Retinal pigment epithelial cell (primary cell): ENCODE results near the gene PDE4B.
"Not testable (repeated sequence)": the region's sequence is repeated elsewhere in the genome, so short reads cannot be mapped to it uniquely, and the experiment has no call there.

ENCODE experiments used
- DNase-seq: peaks from one replicate; pipeline ENCODE4 v3.0.0-alpha.2; 2010; ENCODE audit warnings: low read depth
- H3K4me3 ChIP-seq: 2 replicates; pipeline ENCODE4 v1.5.1; 2011; ENCODE audit warnings: mild to moderate bottlenecking, low read length, control low read depth, moderate library complexity
- TF ChIP-seq, protein P1 (sequence below): conservative IDR thresholded peaks from 2 replicates; pipeline ENCODE4 v1.5.1; 2011; ENCODE audit warnings: low read depth, low read length, control low read depth, inconsistent platforms

Gene PDE4B

DNA sequence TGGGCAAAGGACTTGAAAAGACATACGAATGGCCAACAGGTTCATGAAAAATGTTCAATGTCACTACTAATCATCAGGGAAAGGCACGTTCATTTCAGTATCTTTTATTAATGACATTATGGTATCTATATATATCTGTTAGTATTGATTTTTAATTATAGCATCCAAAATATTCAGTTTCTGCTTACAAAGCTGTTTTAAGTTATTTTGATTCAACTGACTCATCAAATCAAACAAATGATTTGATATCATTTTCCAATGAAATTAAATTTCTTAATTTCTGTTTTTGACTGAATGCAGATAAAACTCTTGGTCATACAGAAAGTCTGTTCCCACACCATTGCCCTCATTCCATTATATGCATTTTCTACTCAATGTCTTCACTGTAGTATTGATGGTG lies 315.9 kb downstream of the PDE4B start:
- no peak for DNase-seq
- H3K4me3 ChIP-seq, result no peak overlapping the region
- TF ChIP-seq, protein P1, sequence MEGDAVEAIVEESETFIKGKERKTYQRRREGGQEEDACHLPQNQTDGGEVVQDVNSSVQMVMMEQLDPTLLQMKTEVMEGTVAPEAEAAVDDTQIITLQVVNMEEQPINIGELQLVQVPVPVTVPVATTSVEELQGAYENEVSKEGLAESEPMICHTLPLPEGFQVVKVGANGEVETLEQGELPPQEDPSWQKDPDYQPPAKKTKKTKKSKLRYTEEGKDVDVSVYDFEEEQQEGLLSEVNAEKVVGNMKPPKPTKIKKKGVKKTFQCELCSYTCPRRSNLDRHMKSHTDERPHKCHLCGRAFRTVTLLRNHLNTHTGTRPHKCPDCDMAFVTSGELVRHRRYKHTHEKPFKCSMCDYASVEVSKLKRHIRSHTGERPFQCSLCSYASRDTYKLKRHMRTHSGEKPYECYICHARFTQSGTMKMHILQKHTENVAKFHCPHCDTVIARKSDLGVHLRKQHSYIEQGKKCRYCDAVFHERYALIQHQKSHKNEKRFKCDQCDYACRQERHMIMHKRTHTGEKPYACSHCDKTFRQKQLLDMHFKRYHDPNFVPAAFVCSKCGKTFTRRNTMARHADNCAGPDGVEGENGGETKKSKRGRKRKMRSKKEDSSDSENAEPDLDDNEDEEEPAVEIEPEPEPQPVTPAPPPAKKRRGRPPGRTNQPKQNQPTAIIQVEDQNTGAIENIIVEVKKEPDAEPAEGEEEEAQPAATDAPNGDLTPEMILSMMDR, result no peak

DNA sequence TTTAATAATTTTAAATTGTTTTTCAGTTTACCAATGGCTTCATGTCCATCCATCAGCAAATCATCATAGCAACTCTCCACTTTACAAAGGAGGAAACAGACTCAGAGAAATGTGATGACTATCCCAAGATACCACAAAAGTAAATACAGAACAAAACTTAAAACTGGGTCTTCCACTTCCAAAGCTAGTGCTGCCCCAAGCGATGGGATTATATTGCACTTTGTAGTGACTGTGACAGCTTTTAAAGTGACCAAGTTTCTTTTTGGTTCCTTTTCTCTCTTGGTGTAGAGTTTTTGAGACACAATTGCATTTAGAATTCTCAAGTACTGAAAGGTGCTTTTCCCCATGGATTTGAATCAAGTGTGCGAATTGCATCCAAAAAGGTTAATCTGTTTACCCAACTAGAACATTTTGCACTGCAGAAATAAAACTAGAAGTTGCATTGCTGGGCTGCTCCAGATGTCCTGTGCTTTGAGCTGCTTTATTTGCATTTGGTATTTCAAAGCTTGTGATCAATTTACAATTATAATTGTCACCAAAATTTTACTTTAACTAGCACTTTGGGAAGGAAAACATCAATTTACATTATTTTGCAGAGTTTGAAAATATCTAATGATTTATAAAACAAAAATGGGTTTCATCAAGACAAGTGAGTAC lies 320.2 kb downstream of the PDE4B start:
- TF ChIP-seq, protein P1, result no peak
- no peak for DNase-seq
- no peak overlapping the region for H3K4me3 ChIP-seq

DNA sequence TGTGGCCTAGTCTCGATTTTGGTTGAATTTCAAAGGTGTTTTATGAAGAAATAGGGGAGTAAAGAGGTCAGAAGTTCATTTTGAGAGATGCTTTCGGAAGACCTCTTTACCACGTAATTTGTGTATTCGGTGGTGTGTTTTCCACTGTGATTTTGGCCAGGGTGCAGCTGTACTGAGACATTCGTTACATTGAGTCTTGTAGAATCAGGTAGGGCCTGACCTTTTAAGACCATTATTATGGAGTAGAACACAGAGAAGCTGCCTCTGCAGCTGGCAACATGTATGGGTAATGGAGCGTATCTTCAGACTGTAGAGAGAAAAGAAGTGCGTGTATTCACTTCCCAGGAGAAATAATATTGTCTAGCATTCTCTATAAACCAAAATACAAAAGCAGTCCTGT lies 326.5 kb downstream of the PDE4B start:
- DNase-seq, result no peak
- TF ChIP-seq, protein P1, result no peak
- H3K4me3 ChIP-seq, result no peak overlapping the region

DNA sequence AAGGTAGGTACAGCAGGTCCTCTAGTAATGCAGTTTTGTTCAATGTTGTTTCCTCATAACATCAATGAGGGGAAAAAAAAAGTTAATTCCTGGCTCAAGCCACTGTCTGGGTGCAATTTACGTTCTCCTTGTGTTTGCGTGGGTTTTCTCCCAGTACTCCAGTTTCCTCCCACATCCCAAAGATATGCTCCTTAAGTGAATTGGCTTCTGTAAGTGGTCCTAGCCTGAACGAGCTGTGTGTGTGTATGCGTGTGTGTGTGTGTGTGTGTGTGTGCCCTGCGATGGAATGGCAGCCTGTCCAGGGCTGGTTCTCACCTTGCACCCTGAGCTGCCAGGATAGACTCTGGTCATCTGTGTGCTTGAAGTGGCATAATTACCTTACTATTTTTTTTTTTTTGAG lies 332.0 kb downstream of the PDE4B start:
- no peak overlapping the region for H3K4me3 ChIP-seq
- TF ChIP-seq, protein P1, result no peak
- DNase-seq, result no peak

DNA sequence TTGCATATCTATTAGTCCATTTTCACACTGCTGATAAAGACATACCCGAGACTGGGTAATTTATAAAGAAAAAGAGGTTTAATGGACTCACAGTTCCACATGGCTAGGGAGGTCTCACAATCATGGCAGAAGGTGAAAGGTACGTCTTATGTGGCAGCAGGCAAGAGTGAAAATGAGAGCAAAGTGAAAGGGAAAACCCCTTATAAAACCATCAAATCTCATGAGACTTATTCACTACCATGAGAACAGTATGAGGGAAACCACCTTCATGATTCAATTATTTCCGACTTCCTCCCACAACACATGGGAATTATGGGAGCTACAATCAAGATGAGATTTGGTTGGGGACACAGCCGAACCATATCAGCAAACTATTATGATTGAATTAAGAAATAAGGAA lies 335.9 kb downstream of the PDE4B start:
- not testable (repeated sequence) for H3K4me3 ChIP-seq, DNase-seq

DNA sequence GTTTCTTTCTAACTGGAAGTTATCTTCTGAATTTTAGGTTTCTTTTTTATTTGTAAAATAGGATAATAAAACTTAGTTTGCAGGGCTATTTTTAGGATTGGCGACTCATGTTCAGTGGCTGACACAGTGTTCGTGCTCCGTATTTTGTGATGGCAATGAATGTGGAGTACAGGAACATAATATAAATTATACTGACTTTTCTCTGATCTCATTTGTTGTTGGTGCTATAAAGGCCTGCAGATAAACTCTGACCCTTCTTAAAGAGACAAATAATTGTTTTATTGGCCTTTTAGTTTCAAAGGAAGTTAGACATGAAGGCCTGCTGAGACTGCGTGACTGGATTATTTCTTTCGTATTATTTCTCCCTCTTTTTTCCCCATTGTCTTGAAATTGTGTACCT lies 339.6 kb downstream of the PDE4B start:
- TF ChIP-seq, protein P1, result no peak
- no peak overlapping the region for H3K4me3 ChIP-seq
- no peak for DNase-seq

DNA sequence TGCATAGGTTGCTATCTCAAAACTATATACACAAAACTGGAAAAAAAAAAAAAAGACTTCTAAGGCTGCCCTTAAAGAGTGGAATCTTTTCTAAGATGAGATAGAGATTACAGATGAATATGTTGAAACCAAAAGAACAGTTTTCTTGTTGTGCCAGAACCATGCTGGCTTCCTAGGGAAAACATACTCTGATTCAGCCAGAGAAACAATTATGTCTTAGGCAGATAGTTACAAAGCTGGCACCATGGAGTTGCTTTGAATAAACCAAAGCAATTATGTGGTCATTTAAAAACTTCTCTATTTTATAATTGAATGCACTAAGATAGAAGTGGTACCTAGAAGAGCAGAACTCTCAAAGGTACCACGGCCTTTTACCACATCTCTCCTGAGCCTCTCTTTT lies 341.3 kb downstream of the PDE4B start:
- TF ChIP-seq, protein P1, result no peak
- DNase-seq, result no peak
- H3K4me3 ChIP-seq, result no peak overlapping the region

DNA sequence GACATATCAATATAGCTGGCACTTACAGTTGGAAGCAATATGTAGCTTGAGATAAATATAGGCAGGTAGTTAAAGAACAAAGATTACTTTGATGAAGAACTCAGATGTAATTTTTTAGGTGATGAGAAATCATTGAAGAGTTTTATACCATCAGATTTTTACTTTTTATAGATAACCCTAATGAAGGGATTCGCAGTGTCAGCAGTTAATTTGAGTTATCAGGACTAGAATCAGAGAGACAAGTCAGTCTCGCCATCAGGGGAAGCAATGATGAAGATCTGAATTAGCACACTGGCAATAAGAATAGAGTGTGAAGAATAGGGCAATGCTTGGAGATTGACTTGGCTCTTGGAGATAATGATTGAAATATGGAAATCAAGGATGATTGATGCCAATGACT lies 342.5 kb downstream of the PDE4B start:
- TF ChIP-seq, protein P1, result no peak
- DNase-seq, result no peak
- no peak overlapping the region for H3K4me3 ChIP-seq

DNA sequence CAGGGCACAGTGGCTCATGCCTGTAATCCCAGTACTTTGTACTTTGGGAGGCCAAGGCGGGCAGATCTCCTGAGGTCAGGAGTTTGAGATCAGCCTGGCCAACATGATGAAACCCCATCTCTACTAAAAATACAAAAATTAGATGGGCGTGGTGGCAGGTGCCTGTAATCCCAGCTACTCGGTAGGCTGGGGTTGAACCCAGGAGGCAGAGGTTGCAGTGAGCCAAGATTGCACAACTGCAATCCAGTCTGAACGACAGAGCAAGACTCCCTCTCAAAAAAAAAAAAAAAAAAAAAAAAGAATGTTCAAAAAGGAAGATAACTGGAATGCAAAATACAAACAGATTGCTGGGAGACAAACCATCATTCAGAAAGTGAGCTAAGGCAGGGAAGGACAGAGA lies 343.7 kb downstream of the PDE4B start:
- not testable (repeated sequence) for H3K4me3 ChIP-seq, DNase-seq
